GM18858 (cell line): Measurements from ENCODE around the gene SHANK1.

Experiments
- ATAC-seq: cut with Tn5 transposase; IDR thresholded peaks from one replicate; pipeline ENCODE4 v1.9.1; 2021; ENCODE audit not compliant: unreplicated experiment

Gene SHANK1

DNA sequence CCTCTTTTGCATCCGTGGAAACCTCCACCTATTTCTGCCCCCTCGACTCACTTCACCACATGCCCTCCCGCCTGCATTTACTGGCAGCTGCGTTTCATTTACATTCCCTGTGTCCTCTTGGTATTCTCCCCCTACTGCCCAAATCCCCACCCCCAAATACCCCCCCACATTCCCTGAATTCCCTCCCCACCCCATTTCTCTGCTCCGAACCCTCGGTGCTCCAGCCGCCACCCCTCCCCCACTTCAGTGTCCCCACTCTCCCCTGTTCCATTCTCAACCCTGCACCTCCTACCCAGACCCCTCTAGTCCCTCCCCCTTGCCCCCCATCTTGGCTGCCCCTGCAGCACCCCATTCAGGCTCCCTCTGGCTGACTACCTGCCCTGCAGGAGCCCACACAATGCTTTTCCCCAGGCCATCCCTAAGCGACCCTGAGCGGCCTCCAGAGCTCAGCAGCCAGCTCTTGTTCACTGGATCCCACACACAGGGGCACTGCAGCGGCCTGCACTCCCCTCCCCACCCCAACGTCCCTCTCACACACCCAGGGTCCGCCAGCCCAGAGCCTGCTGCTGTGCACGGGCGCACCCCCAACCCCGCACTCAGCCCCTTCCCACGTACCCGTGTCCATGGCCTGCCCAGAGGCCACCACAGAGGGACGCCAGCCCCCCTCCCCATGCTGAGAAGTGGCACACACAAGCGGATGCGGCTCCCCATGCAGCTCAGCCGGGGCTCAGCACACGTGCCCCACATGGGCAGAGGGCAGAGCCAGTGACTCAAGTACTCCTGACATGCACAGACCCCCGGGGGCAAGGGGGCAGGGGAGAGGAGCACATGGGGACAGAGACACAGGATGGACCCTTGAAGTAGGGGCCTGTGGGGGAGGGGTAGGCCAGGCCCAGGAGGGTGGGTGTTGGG lies 26.3 kb downstream of the SHANK1 start:
- ATAC-seq, result no peak

DNA sequence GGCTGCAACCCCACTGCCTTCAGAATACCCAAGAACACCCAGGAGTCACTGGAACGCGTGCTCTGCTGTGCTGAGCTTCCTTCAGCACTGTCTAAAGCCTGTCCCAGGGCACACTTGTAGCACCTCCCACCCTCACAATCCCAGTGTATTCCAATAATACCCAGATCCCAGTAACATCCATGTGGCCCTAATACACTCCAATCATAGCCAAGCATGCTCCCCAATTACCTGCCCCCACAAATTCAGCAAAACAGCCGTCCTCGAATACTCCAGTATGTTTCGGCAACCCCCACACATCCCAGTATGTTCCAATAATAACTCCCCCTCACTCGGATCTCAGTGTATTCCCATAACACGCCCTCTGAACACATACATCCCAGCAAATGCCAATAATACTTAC lies 29.2 kb downstream of the SHANK1 start:
- ATAC-seq, result no peak

DNA sequence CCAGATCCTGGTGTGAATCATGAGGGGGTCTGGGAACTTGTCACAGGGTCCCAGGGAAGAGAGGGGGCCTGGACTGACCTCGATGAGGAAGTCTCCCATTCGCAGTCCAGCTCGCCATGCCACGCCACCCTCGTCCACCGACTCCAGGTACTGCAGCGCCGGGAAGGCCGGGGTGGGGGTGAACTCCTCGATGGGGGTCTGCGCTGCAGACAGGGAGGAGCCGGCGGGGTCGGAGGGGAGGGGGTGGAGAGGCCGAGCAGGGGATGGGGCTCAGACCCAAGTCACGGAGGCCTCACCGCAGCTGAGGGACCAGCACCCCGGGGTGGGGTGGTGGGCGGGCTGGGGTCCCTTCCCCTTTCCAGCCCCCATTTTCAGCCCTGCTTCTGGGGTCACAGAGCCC lies 30.8 kb downstream of the SHANK1 start:
- ATAC-seq, result no peak

DNA sequence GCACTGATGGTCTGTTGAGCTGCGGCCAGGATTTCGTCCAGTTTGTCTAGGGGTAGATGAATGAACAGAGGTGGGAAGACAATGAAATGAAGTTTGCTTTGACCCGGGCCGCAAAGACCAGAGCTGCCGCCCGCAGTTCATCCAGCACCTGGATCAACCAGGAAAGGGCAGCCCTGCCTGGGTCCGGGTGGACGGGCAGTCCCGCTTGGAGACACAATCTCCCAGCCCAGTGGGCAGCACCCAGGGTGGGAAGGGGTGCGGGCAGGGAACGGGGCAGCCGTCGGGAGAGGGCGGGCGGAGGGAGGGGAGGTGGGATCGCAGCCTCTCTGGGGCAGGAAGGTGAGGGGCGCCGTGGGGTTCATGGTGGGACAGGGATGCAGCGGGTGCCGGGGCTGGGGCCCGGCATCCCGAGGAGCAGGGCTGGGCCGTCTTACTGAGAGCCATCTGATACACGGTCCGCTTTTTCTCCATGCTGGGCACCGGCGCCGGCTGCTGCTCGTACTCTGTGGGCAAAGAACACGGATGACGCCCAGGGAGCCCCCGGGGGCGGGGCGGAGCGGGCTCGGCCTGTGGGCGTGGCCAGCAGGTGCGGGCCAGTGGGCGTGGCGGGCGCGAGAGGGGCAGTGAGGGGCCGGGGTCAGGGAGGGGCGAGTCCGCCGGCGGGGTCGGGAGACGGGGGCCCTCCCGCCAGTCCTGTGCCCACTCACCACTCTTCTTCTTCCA lies 33.1 kb downstream of the SHANK1 start:
- no peak for ATAC-seq

DNA sequence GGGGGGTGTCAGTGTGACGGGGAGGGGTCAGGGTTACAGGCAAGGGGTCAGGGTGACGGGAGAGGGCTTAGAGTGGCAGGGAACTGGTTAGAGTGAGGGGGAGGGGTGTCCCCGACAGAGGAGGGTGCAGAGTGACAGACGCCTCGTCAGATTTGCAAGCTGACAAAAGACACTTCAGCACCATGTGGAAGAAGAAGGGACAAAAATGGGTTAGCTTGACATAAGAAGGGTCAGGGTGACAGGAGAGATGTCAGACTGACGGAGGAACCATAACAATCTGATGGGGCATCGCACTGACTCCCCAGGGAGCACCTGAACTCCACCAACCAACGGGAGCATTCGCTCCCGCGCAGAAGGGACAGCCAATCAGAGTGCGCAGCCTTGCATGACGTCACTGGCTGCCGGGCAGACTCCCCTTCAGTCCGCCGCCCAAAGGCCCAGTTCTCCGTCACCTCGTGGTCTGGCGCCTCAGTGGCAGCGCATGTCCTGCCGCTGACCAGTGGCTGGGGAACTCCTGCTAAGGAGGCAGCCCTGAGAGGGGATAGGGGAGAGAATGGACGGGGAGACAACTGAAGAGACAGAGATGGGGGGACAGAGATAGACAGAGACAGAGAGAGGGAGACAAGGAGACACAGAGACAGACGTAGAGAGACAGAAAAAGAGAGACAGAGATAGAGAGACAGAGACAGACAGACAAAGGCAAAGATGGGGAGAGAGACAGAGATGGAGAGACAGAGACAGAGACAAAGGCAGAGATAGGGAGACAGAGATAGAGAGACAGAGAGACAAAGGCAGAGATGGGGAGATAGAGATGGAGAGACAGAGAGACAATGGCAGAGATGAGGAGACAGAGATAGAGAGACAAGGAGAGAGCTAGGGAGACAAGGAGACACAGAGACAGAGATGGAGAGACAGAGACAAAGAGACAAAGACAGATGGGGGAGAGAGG lies 40.2 kb downstream of the SHANK1 start:
- ATAC-seq, result no peak

DNA sequence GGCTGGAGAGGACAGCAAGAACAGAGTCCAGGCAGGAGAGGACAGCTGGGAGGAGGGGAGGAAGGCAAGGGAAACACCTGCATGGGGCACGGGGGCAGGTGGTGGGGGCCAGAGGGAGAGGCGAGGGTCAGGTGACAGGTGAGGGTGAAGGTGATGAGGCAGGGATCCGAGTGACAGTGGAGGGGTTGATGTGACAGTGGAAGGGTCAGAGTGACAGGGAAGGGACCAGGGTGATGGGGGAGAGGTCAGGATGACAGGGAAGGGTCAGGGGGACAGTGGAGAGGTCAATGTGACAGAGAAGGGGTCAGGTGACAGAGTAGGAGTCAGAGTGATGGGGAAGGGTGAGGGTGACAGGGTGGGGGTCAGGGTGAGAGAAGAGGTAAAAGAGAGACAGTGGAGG lies 41.3 kb downstream of the SHANK1 start:
- no peak for ATAC-seq

DNA sequence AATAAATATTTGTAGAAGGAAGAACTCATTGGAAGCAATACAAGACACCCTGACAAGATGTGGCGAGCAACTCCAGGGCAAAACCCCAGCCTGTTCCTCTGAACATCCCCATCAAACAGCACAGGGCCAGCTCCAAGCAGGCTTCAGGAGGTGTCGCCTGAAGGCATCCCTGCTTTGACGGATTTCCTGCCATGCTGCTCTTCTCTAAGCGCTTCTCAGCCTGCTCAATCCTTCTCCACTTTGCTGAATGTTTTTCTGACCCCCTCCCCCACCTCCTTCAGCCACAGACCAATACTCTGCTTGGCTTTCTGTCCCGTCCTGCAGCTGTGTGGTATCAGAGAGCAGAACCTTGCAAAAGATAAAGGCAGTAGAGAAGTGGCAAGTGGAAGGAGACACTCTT lies 42.0 kb downstream of the SHANK1 start:
- no peak for ATAC-seq

DNA sequence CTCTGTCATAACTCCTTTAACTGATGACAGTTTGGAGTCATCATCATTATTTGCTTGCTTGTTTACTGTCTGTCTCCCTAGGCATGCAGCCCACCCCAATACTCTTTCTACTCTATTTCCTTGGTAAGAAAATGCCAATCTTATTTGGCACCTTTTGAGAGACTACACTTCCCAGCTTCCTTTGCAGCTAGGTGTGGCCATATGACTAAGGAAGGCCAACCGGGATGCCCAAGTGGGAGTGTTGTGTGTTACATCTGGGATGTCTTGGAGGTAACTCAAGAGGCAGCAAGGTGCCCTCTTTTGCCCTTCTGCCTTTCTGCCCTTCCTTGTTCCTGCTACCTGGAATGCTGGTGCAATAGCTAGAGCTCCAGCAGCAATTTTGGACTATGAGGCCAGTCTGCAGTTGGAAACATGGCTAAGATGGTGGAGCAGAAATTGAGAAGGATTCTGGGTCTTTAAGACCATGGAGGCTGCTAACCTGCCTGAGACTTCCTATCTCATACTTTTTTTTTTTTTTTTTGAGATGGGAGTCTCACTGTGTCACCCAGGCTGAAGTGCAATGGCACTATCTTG lies 42.9 kb downstream of the SHANK1 start:
- no peak for ATAC-seq

DNA sequence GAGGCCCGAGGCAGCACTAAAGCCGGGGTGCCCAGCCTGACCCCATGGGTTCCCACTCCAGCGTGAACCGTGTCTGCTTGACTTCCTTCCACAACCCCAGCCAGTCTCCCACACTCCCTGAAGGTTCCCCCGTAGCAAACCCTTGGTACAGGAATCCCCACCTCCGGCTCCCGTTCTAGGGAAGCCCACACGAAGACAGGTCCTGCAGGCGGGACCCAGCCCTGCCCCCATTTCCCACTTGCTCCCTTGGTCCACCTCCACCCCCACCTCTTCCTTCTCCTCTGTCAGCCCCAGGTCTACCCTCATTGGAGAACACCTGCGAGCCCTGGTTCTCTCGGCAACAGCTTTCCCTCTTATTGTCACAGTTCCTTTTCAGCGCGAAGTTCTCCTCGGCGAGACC lies 46.5 kb downstream of the SHANK1 start:
- no peak for ATAC-seq

DNA sequence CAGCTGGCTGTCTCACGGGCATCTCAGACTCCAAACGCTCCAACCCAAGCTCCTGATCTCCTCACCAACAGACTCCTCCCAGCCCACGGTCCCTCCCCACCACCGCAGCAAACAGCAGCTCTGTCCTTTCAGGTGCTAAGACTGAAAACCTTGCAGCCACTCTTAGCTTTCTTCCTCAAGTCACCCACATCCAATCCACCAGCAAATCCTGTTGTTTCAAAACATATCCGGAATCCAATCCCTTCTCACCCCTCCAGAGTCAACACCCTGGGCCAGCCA lies 49.6 kb downstream of the SHANK1 start:
- no peak for ATAC-seq

DNA sequence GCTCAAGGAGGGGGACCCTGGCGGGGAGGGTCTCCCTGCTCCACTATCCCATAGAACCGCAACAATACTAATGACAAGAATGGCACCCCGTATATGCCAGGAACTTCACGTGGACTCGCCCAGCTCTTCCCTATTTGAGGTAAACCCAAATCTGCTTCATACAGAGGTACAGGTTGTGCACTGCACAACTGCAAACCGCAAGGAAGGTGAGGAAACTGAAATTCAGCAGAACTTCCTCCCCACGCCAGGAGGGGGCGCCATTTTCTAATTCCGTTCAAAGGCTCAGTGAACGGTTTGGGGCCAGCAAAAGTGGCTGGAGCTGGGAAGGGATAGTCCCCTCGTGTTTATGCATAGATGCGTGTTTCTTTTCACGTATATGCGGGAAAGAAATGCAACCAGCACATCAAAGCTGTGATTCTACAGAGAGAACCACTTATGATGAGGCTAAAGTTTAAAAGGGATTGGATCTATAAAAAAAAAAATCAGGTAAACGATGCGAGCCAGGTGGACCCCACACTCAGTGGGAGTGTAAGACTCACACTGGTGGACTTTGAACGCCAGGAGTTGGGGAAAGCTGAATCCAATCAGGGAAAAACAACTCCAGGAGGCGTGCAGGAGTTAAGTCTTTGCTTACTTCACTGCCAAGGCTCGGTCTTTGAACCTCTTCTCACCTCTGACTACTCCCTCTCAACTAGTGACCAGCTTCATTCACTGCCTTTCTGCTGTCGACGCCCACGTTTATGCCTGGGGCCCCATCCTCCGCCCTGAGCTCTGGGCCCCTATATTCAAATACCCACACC lies 50.1 kb downstream of the SHANK1 start:
- no peak for ATAC-seq

DNA sequence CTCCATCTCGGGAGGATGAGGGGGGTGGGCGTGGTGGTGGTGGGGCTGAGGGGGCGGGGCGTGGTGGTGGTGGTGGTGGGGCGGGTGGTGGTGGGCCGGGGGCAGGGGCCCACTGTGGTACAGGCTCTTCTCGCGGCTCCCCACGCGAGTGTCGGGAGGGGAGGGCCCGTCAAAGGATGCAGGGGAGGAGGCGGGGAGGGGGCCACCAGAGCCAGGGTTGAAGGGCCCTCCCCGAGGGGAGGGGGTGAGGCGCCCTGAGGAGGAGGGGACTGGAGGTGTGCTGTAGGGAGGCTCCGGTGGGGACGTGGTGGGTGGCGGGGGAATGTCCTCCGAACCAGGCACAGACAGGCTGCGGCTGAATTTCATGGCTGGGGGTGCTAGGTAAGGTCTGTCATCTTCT lies 50.7 kb downstream of the SHANK1 start:
- no peak for ATAC-seq

DNA sequence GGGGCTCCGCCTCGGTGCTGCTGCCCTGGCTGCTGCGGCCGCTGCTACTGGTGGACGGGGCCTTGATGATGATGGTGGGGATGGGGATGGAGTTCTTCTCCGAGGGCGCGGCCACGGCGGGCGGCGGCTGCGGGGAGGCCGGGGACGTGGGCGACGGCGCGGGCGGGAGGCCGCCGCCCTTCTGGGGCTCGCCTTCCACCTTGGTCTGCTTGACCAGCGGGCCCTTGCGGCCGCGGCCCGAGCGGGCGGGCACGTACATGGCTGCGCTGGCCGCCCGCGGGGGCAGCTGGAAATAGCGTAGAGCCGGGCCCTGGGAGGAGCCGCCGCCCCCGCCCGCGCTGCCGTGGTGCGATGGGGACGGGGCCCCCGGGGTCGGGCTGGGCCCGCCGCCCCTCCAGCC lies 51.2 kb downstream of the SHANK1 start:
- no peak for ATAC-seq

DNA sequence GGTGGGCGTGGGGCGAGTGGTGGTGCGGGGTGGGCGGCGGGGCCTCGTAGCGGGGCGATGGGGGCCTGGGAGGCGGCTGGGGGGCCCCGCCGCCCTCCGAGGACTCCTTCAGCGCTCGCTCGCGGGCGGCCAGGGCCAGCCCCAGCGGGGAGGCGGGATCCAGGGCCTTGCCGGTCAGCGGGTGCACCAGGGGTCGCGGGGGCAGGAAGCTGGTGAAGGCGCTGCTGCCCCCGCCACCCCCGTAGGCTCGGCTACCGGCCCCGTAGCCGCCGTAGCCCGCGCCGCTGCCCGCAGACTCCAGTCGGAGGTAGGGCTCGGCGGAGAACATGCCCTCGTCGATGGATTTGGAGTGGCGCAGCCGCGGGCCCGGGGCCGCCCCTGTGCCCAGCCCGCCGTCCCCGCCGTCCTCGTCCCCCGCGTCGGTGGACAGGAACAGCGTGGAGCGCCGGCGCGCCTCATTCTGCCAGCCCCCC lies 51.8 kb downstream of the SHANK1 start:
- ATAC-seq, result no peak

DNA sequence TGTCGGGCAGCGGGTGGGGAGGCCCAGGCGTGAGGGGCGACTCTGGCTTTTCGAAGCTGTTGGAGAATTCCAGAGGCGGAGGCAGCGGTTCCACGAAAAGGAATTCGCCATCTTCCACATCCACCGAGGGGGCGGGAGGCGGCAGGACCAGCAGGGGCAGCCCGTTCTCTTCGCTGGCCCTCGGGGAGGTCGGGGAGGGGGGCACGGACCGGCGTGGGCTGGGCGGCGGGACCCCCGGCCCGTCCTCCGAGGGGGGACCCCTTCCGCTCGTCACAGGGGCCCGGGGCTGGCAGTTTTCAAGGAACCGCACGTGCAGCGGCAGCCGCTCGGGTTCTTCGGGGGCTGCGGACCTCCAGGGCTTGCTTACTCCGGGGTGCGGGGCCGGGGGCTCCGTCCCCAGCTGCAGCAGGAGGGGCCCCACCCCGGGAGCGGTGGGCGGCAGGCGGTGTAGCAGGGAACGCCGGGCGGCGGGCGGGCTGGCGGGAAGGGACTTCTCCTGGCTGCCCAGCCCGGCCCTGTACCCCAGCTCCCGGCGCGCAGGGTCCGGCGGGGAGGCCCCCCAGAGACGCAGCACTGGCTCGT lies 52.3 kb downstream of the SHANK1 start:
- no peak for ATAC-seq

DNA sequence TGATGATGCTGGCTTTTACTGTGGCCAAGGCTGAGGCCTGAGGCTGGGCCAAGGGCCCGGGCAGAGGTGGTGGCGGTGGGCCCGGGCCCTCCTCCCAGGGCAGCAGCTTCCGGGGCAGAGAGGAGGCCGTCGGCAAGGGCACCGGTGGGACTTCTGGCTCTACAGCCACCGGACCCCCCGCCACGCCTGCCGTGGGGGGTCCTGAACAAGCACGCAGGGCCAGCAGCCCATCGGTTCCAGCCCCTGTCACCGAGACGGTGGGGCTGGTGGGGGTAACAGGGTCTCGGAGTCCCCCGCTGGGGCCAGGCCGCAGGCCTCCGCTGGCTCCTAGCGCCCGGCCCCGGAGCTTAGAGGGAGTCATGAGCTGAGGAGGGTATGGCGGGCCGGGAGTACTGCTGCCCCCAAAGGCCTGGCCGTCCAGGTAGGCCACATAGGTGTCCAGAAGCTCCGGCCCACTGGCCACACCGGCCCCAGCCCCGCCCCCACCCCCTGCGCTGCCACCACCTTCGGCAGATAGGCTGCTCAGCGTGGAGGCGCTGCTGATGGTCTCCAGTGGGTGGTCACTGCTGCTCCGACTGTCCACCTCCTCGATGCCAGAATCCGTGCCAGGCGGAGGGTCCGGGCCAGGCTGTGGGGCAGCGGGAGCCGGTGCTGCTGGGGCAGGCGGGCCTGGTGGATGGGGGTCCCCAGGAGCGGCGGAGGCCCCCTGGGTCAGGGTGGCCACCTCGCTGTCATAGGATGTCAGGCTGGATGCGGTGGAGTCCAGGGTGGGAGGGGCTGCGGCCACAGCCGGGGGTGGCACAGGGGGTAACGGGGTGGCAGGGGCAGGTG lies 53.0 kb downstream of the SHANK1 start:
- ATAC-seq, result no peak

DNA sequence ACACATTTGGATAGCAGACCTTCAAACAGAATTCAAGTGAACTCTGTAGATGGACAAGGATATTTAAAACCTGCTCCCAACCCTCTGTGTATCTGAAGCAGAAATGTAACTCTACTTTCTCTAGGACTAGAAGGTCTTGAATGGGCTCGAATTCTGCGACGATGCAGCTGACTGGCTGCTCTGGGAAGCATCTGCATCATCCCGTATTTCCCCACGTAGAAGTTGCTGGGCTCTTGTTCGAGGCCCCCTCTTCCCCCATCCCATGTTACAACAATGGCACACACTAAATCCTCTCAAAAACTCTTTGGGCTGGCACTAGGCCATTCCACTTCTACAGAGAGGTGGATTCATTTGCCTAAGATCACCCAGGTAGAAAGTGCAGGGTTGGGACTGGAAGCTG lies 55.4 kb downstream of the SHANK1 start:
- no peak for ATAC-seq

DNA sequence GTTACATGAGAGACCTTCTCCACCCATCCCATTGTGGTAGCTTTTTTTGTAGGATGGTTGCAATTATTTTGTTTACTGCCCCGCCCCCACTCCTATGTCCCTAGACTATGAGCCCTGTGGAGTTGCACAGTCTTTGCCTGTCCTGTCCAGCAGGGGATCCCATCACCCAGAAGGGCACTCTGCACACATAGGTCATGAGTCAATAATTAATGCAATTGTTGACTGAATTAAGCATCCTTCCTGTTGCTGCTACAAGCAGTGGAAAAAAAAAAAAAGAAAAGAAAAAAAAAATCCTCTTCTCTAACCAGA lies 56.2 kb downstream of the SHANK1 start:
- no peak for ATAC-seq
